B cell (primary cell): ENCODE measurements around the gene TIE1. TPM values are rescaled to one million over a fixed set of nuclear protein-coding genes. Genes with fewer than 3 reads are reported as not detected.

Experiments
- ATAC-seq: fragments of 200-7000 bp; cut with Tn5 transposase; one replicate; pipeline ENCODE4 v1.10.0; 2021; ENCODE audit warnings: low read depth, mild to moderate bottlenecking, moderate number of reproducible peaks, moderate library complexity
- CTCF ChIA-PET: fragments of 350-600 bp; sonication (Branson Sonifier 250); formaldehyde crosslinking; loops from one replicate; lab custom pipeline; 2021; ENCODE audit warnings: antibody characterized with exemption, inconsistent platforms; lab: Charles Lee
- POLR2A ChIA-PET: fragments of 350-600 bp; sonication (Branson Sonifier 250); formaldehyde crosslinking; loops from one replicate; lab custom pipeline; 2021; ENCODE audit warnings: antibody characterized with exemption; lab: Charles Lee
- DNase-seq: peaks from one replicate; pipeline ENCODE4 v3.0.0; 2013
- H2AFZ ChIP-seq: 2 replicates; pipeline ENCODE4 v1.6.1; 2012; ENCODE audit warnings: mild to moderate bottlenecking, low read depth, low read length; ENCODE audit not compliant: insufficient read depth, poor library complexity, severe bottlenecking
- H3K27ac ChIP-seq, 2 donors: 1 replicate in 1 of 2; 2 replicates in 1 of 2; pipeline ENCODE4 v1.5.1; 2012 to 2013; ENCODE audit warnings: low read length in 2 of 2, mild to moderate bottlenecking in 2 of 2, moderate library complexity in 1 of 2
- H3K27me3 ChIP-seq, 4 experiments: fragments of 200-600 bp in 1 of 4; sonication (generic) in 1 of 4; replicated peaks in 1 of 4; 1 replicate in 2 of 4; 2 replicates in 2 of 4; pipeline versions ENCODE4 v1.6.1 to v1.7.0; 2013 to 2016; ENCODE audit warnings: low read length in 3 of 4, mild to moderate bottlenecking in 2 of 4, mixed read lengths in 1 of 4, moderate library complexity in 1 of 4; ENCODE audit not compliant: insufficient read depth in 4 of 4, control insufficient read depth in 3 of 4; ENCODE audit errors: control extremely low read depth in 1 of 4
- H3K36me3 ChIP-seq, 2 experiments: replicated peaks in 1 of 2; 1 replicate in 1 of 2; 2 replicates in 1 of 2; pipeline versions ENCODE4 v1.6.1 to v1.7.1; 2013; ENCODE audit warnings: low read length in 1 of 2; ENCODE audit not compliant: insufficient read depth in 2 of 2, control insufficient read depth in 1 of 2; ENCODE audit errors: control extremely low read depth in 1 of 2, extremely low read depth in 1 of 2
- H3K4me1 ChIP-seq, 2 donors: fragments of 200-600 bp in 1 of 2; sonication (generic) in 1 of 2; 1 replicate in 1 of 2; 2 replicates in 1 of 2; pipeline versions ENCODE4 v1.5.1 to v1.6.1; 2013 to 2017; ENCODE audit warnings: low read length in 2 of 2; ENCODE audit not compliant: control insufficient read depth in 2 of 2, insufficient read depth in 2 of 2
- H3K4me2 ChIP-seq: replicated peaks from 2 replicates; pipeline ENCODE3; 2012; ENCODE audit warnings: mild to moderate bottlenecking, low read depth, low read length; ENCODE audit not compliant: poor library complexity, severe bottlenecking
- H3K4me3 ChIP-seq, 5 experiments: fragments of 200-600 bp in 1 of 5; sonication (generic) in 1 of 5; 1 replicate in 3 of 5; 2 replicates in 2 of 5; pipeline versions ENCODE4 v1.5.1 to v1.7.0; 2011 to 2016; ENCODE audit warnings: low read length in 4 of 5, mild to moderate bottlenecking in 4 of 5, low read depth in 2 of 5, control low read depth in 1 of 5, moderate library complexity in 1 of 5; ENCODE audit not compliant: insufficient read depth in 1 of 5; ENCODE audit errors: control extremely low read depth in 1 of 5, extremely low read depth in 1 of 5
- H3K79me2 ChIP-seq: fragments of 200-600 bp; sonication (generic); one replicate; pipeline ENCODE4 v1.6.0; 2016; ENCODE audit warnings: low read length; ENCODE audit not compliant: control insufficient read depth, insufficient read depth
- H3K9ac ChIP-seq: fragments of 200-600 bp; sonication (generic); 2 replicates; pipeline ENCODE4 v1.6.1; 2017; ENCODE audit warnings: mild to moderate bottlenecking, low read length, moderate library complexity
- H3K9me3 ChIP-seq, 3 donors: one replicate each; pipeline versions ENCODE4 v1.6.1 to v1.7.1; 2013; ENCODE audit warnings: low read length in 2 of 3; ENCODE audit not compliant: control insufficient read depth in 2 of 3, insufficient read depth in 1 of 3; ENCODE audit errors: control extremely low read depth in 1 of 3
- H4K20me1 ChIP-seq: 2 replicates; pipeline ENCODE4 v1.6.0; 2012; ENCODE audit warnings: mild to moderate bottlenecking, low read length; ENCODE audit not compliant: insufficient read depth, control insufficient read depth, poor library complexity, severe bottlenecking
- H3K27ac Mint-ChIP-seq: one replicate; pipeline ENCODE4 v1.8.0; 2021; ENCODE audit warnings: mixed read lengths
- H3K27me3 Mint-ChIP-seq: one replicate; pipeline ENCODE4 v1.8.0; 2021; ENCODE audit warnings: mixed read lengths
- H3K4me1 Mint-ChIP-seq: one replicate; pipeline ENCODE4 v1.8.0; 2021; ENCODE audit warnings: mixed read lengths
- H3K4me3 Mint-ChIP-seq: one replicate; pipeline ENCODE4 v1.8.0; 2021; ENCODE audit warnings: mixed read lengths
- H3K9me3 Mint-ChIP-seq: one replicate; pipeline ENCODE4 v1.8.0; 2022; ENCODE audit warnings: mixed read lengths; ENCODE audit not compliant: insufficient read depth
- CTCF ChIP-seq: fragments of 200-600 bp; IDR thresholded peaks from one replicate; pipeline ENCODE4 v1.8.0; 2022; ENCODE audit warnings: antibody characterized with exemption, mild to moderate bottlenecking
- EZH2 ChIP-seq: IDR thresholded peaks from 2 replicates; pipeline ENCODE4 v1.6.1; 2012; ENCODE audit warnings: borderline replicate concordance, low read depth, mild to moderate bottlenecking, moderate library complexity, low read length; ENCODE audit not compliant: insufficient read depth, poor library complexity, severe bottlenecking
- WGBS: methylation state at CpG from one replicate; pipeline ENCODE4 v1.1.5; 2013; ENCODE audit warnings: missing lambda C conversion rate; ENCODE audit not compliant: insufficient coverage; 5-methylcytosine and 5-hydroxymethylcytosine counted together
- intact Hi-C: fragments of 100-400 bp; cut with micrococcal nuclease; formaldehyde crosslinking; loops from one replicate; pipeline ENCODE4 v1.10.0; 2022
- polyA plus RNA-seq: library from polyadenylated mRNA; depleted of rRNA; stranded (reverse); fragments of >200 nt; gene quantifications from 2 replicates; pipeline ENCODE4 v1.2.3, GENCODE V29; 2012
- total RNA-seq, 2 donors: library from RNA; stranded (reverse); fragments of 120-200 nt in 1 of 2; gene quantifications; 1 replicate in 1 of 2; 2 replicates in 1 of 2; pipeline versions ENCODE4 v1.2.3 to v1.2.4, GENCODE V29; 2013 to 2022

TIE1 gene
- total and polyA plus RNA-seq, 2 donors (not counting 1 experiment from before 2014, with no cell fraction given), result 0.10 TPM; not detected in 1

- peak overlapping the region in 4 of 5 experiments; percentile 34 to 64 (median 46) for H3K4me3 ChIP-seq
- Mint-ChIP-seq H3K27me3 (no peaks in the 10 kb centered on the region), H3K4me1 (peaks cover 13% of the 10 kb centered on the region), H3K9me3 (no peaks in the 10 kb centered on the region), H3K4me3 (peak overlapping the region; percentile 89), H3K27ac (peak overlapping the region; percentile 97)
- H3K4me1 ChIP-seq, result peaks cover 4 to 5% of the 10 kb centered on the region in 2 donors
- H3K36me3 ChIP-seq, result no peaks in the 10 kb centered on the region
- intact Hi-C loops, result loop anchor here (1.0 kb wide), 2 partner anchors 9 to 19 kb away; partner anchors contain the start of genes CDC20 and ELOVL1
- peak overlapping the region; percentile 47 for H3K9ac ChIP-seq
- no peaks in the 10 kb centered on the region for H4K20me1 ChIP-seq
- no peak for TF ChIP-seq EZH2
- TF ChIP-seq CTCF, result no peak
- ChIA-PET CTCF (interaction anchor here (0.9 kb wide), 1 partner anchor 110 kb away, joined by 3 read pairs; no protein-coding TSS in a partner anchor), POLR2A (interaction anchor here (0.6 to 2.0 kb wide), 2 partner anchors 10 to 27 kb away, joined by 5 to 6 read pairs; partner anchors contain the start of gene CDC20)
- ATAC-seq, result peak; percentile 84
- no peaks in the 10 kb centered on the region for H3K79me2 ChIP-seq
- peak overlapping the region; percentile 67 for H3K4me2 ChIP-seq
- H2AFZ ChIP-seq, result peak overlapping the region; percentile 59
- H3K27ac ChIP-seq, result peak overlapping the region; percentile 80 to 87
- 62% methylated on average over 69 of the region's 72 CpGs for WGBS
- H3K27me3 ChIP-seq, result no peaks in the 10 kb centered on the region
- no peaks in the 10 kb centered on the region for H3K9me3 ChIP-seq
- peak; percentile 78 for DNase-seq
Observed at GRCh38 chr1:43348809-43349593, 48.2 kb downstream of the TIE1 start.
